ENCODE measurements around the gene PPP2R5A. TPM values are rescaled to one million over a fixed set of nuclear protein-coding genes. Genes with fewer than 3 reads are reported as not detected.
A peak's percentile ranks its signal among the peaks of the same experiment; 100 is the strongest.

PPP2R5A gene
- total RNA-seq: 21.9 and 29.4 TPM in 2 replicates

GRCh38 chr1:212284744-212285684 lies at the start of gene PPP2R5A:
TSS of gene PPP2R5A (plus strand) at chr1:212285410. CDS start at chr1:212286111, 701 bp downstream.
- TF ChIP-seq CTCF (IDR thresholded peaks at IDR 0.05; ENCODE audit: insufficient read depth, low read depth, low read length): peak; percentile 5
- peak within 1 kb of the TSS; percentile 97 for H3K4me3 ChIP-seq (ENCODE audit: low read depth, low read length)
- peak; percentile 100 for DNase-seq (ENCODE audit: low read depth)

GRCh38 chr1:212235857-212236256 lies 49.4 kb upstream of the PPP2R5A start:
- H3K4me3 ChIP-seq (ENCODE audit: low read depth, low read length): no peak overlapping the region
- DNase-seq (ENCODE audit: low read depth): no peak
- TF ChIP-seq CTCF (IDR thresholded peaks at IDR 0.05; ENCODE audit: insufficient read depth, low read depth, low read length): no peak

GRCh38 chr1:212236664-212237220 lies 48.5 kb upstream of the PPP2R5A start:
- no peak overlapping the region for H3K4me3 ChIP-seq (ENCODE audit: low read depth, low read length)
- DNase-seq (ENCODE audit: low read depth): no peak
- TF ChIP-seq CTCF (IDR thresholded peaks at IDR 0.05; ENCODE audit: insufficient read depth, low read depth, low read length): no peak

- DNase-seq (ENCODE audit: low read depth): no peak
- no peak for TF ChIP-seq CTCF (IDR thresholded peaks at IDR 0.05; ENCODE audit: insufficient read depth, low read depth, low read length)
- no peak overlapping the region for H3K4me3 ChIP-seq (ENCODE audit: low read depth, low read length)
These were observed 47.6 kb upstream of the PPP2R5A start for GRCh38 chr1:212237651-212238050.

- H3K4me3 ChIP-seq (ENCODE audit: low read depth, low read length): no peak overlapping the region
- no peak for TF ChIP-seq CTCF (IDR thresholded peaks at IDR 0.05; ENCODE audit: insufficient read depth, low read depth, low read length)
- no peak for DNase-seq (ENCODE audit: low read depth)
These were observed 46.7 kb upstream of the PPP2R5A start for GRCh38 chr1:212238552-212238951.

GRCh38 chr1:212241501-212241900 lies 43.7 kb upstream of the PPP2R5A start:
- DNase-seq (ENCODE audit: low read depth): no peak
- TF ChIP-seq CTCF (IDR thresholded peaks at IDR 0.05; ENCODE audit: insufficient read depth, low read depth, low read length): no peak
- H3K4me3 ChIP-seq (ENCODE audit: low read depth, low read length): no peak overlapping the region

Data from fibroblast of villous mesenchyme (primary cell).